GM12872 (cell line): Measurements from ENCODE around the gene JARID2.

ENCODE experiments used
- TF ChIP-seq, protein P1 (sequence below): IDR thresholded peaks from 3 replicates; pipeline ENCODE4 v1.5.1; 2011; ENCODE audit warnings: low read depth, mild to moderate bottlenecking, low read length, moderate library complexity; ENCODE audit not compliant: insufficient read depth

JARID2 gene

DNA sequence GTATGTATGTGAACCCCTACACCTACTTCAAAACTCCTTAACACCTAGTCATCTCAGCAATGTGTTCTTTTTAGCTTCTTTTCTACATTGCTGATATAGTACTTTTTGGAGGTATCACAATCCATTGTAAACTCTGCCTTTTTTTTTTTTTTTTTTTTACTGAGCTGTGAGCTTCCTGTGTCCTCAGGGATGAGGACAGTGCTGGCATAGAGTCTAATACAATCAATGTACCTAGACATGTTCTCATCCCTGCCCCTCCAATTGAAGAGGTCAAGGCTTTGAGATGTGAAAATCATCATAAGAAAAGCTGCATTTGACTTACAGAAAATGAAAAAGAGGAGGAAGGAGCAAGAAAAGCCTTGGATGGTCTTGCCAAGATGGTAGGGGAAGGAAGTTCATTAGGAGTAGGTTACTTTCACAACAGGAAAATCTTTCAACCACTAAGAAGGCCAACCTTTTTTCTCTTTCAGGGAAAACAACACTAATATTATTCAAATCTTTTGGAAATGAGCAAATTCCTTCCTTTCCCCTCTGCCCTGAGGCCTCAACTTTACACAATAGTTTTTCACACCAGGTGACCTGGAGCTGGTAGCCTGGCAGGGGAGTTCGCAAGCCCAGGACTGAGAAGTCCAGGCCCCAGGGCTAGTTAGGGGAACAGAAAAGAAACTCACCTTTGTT is 2.8 kb upstream of the JARID2 start:
- TF ChIP-seq, protein P1, sequence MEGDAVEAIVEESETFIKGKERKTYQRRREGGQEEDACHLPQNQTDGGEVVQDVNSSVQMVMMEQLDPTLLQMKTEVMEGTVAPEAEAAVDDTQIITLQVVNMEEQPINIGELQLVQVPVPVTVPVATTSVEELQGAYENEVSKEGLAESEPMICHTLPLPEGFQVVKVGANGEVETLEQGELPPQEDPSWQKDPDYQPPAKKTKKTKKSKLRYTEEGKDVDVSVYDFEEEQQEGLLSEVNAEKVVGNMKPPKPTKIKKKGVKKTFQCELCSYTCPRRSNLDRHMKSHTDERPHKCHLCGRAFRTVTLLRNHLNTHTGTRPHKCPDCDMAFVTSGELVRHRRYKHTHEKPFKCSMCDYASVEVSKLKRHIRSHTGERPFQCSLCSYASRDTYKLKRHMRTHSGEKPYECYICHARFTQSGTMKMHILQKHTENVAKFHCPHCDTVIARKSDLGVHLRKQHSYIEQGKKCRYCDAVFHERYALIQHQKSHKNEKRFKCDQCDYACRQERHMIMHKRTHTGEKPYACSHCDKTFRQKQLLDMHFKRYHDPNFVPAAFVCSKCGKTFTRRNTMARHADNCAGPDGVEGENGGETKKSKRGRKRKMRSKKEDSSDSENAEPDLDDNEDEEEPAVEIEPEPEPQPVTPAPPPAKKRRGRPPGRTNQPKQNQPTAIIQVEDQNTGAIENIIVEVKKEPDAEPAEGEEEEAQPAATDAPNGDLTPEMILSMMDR = no peak

DNA sequence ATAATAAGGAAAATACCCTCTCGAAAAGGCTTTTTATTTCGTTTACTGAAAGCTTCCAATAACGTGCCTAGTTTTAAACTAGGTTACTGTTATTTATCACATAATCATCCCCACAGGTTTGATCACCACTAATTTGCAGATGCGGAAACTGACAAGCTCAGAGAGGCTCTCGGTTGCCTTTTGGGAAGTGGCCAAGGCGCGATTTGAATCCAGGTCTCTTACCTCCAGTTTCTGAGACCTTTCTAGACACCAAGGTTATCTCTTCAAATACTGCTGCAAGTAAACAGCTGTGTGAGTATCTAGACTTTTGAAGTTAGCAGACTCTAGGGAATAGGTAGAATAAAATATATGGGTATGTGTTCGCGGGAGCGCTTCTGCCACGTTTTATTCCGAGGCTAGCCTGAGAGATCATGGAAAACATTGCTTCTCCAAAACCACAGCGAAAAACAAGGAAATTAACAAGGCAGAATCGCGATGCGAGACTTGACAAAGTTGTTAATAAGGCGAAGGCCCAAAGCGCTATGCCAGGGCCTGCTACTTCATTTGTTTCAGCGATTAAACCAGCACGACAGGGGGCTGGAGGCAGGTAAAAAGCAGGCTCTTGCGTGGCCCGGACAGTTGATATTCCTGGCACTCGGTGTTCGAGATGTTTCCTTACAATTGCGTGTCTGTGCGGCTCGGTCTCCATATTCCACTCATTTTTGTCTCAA is 1.8 kb upstream of the JARID2 start:
- TF ChIP-seq, protein P1 = no peak

DNA sequence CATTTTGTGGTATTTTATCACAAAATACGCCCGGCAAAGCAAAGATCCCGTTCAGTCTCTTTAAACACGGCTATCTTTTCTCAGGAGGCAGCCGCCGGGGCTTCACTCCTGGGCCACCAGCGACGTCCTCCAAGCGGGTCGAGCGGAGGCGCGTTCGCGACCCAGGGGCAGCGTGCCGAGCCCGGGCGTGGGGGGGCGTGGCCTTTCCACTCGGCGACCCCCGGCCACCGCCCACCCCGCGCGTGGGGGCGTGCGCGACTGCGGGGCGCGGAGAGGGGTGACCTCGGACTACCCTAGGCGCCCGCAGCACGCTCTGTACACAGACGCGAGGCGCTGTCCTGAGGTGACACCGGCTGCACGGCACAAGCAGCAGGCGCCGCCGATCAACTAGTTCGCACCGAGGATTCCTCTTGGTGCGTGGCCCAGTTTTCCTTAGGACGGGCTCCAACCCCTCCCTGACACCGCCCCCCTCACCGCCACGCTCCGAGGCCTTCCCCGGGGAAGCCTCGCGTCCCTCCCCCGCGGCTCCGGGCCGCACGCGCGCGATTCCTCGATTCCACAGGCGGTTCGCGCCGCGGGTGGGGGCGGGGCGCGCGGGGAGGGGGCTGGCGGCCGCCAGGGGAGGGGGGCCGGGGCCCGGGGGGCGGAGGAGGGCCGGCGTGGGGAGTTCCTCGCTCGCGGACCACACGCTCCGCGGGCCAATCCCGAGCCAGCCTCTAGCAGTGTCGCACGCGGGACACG is 1.1 kb upstream of the JARID2 start:
- TF ChIP-seq, protein P1 = no peak

DNA sequence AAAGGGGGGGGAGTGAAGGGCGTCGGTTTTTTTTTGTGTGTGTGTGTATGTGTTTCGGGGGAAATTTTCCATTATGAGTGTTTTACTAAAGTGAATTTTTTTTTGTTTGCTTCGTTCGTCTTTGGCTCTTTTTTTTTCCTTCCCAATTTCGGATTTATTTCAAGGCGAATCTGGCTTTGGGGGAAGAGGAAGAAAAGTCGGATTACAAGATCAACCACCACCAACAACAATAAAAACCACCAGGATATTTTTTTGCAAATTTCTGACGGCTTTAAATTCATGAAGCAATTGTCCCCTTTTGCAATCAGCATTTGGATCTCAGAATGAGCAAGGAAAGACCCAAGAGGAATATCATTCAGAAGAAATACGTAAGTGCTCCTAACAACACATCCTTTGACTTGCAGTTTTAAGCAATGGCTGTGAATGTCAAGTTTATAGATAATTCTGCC is 372 bp downstream of the JARID2 start:
- TF ChIP-seq, protein P1 = no peak

DNA sequence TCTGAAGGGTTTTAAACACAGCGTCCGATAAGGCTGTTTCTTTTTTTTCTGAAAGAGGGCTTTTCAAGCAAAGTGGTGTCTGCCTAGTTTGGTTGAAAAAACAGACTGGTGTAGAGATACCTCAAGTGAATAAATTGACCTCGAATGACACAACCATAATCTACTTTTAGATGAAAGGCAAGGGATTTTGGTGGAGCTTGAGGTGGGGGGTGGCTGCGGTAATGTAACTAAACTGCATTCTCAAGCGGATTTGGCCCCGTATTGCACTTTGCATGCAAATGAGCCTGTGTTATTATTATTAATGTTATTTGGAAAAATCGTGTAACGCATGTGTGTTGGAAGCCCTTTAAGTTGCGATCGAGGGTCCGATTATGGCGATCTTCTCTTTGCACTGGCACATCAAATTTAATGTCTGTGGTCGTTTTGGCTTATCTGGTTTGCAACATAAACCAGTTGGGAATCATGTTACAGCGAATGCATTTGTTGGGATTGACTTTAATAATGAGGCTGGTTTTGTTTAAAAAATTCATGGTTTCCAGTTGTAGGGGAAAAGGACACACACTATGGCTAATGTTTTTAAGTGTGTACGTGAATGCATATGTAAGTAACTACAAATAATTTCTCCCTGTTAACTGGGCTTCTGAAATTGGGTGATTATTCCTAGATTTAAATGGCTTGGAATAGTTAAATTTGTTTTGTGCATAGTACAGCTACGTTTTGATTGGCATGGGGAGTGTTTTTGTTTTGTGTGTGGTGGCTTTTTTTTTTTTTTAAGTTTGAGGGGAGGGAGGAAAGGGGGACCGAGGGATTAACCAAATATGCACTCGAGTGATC is 1.0 kb downstream of the JARID2 start:
- TF ChIP-seq, protein P1 = no peak

DNA sequence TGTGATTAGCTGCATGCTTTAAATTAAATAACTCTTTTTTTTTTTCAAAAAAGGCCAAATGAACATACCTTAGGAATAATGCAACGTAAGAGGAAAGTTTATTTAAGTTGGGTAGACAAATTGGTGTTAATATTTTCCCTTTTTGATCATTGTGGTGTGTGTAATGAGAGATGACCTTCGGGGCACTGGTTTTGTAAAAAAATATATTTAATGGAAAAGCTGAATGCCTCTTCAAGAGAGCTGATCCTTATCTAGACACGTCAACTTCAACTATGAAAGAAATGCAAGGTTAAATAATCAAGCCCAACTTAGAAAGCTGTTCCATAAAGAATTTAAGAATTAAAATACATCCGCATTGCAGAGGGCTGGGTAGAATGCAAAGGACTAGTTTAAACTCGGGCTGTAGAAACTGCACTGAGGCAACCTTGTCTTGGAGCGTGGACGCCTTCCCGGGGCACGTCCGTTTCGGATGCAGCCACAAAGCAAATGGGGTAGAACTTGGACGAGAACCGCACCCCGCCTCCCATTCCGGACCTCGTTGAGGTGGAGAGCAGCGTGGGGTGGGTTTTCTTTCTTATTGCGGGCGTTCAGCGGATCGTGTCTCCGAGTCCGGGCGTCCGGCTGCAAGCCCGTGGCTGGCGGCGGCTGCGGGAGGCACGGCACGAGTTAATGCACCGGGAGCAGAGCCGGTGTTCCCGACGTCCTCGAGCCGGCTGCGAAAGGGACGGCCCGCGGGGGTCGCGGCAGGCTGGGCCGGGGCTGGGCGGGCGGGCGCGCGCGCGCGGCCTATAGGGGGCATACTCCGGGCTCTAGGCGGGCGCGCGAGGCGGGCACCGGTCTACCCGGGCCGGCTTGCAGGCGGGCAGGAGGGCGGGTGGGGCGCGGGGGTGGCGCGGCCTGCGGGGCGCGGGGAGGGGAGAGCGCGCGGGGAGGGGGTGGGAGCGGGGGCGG is 1.9 kb downstream of the JARID2 start:
- TF ChIP-seq, protein P1 = peak; percentile 15; the same call in 1 of the 3 replicates
